ENCODE results near the gene DNAH7. TPM values are rescaled to one million over a fixed set of nuclear protein-coding genes. Genes with fewer than 3 reads are reported as not detected.

Gene DNAH7
- total and polyA plus RNA-seq, 2 of the 13 experiments (the other 11 are each of a cell fraction or from before 2014, with no cell fraction given), result 0.09 TPM; not detected in 1

DNA sequence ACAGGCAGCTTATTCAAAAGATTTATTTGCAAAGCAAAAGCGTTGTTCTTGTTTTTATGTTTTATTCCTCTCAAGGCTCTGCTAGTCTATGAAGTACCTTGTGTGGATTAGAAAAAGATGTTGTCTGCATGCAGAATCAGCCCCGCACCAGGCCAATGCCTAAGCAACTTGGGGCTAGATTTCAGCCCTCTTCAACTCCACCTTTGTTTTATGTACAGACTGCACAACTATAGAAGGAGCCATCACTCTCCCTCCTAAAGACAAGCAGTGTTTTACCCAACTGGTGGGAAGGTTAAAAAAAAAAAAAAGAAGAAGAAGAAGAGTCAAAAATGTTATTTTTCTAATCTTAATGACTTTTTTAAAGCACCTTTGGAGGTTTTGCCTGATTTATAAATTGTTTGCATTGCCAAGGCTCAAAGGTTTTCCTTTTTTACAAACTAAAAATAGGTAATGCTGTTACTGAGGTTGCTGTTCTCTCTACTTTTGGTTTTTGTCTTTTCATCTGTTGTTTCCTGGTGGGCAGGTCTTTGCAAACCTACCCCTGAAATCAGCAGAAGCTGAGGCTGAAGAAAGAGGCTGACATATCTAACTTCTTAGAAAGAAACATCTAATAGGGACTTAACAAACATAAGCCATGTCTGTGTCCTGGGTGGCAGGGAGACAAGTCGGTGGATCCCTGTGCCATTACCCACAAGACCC lies 247.6 kb downstream of the DNAH7 start (continued):
- TF ChIP-seq CEBPZ (IDR thresholded peaks at IDR 0.05; ENCODE audit: low read length) (no peak), SNAPC2 (CRISPR knock-in tag; IDR thresholded peaks at IDR 0.05) (no peak), SNAI1 (CRISPR knock-in tag; IDR thresholded peaks at IDR 0.05; ENCODE audit: borderline replicate concordance) (no peak)

GRCh38 chr2:195820373-195820772 lies 248.3 kb downstream of the DNAH7 start:
- no peaks in the 10 kb centered on the region; a peak in 1 of 5 replicates for H3K27me3 ChIP-seq (ENCODE audit: control insufficient read depth in 1 of 2, insufficient read depth in 2 of 2, low read length in 2 of 2)
- H4K20me1 ChIP-seq (ENCODE audit: insufficient read depth, low read length), result no peaks in the 10 kb centered on the region
- DNase-seq (ENCODE audit: low spot score) (no peak), FAIRE-seq (no peak), ATAC-seq (no peak)
- no peak overlapping the region for H3K4me3 ChIP-seq (replicated peaks in 1 of 3; ENCODE audit: insufficient read depth in 1 of 3, low read depth in 2 of 3, low read length in 3 of 3)
- no peak overlapping the region for H2AFZ ChIP-seq (ENCODE audit: low read length)
- BruUV-seq (replicated peaks), result no TSS peak
- POLR2A ChIA-PET, result no interaction called here
- no peak overlapping the region for H3K27ac ChIP-seq (ENCODE audit: extremely low read length, insufficient read depth, low read length)
- H3K4me2 ChIP-seq (ENCODE audit: low read depth, low read length), result no peak overlapping the region
- CTCF ChIA-PET (ENCODE audit: low intra/inter-chr PET ratio, low total read pairs), result no interaction called here
- no peaks in the 10 kb centered on the region for H3K4me1 ChIP-seq (ENCODE audit: insufficient read depth, low read length)
- no peaks in the 10 kb centered on the region for H3K9me3 ChIP-seq (ENCODE audit: low read length)
- TF ChIP-seq ZNF276 (CRISPR knock-in tag; IDR thresholded peaks at IDR 0.05; ENCODE audit: low read depth) (no peak), ZNF740 (CRISPR knock-in tag; IDR thresholded peaks at IDR 0.05) (no peak), RBM22 (optimal IDR thresholded peaks at IDR 0.05; ENCODE audit: low read length) (no peak), NR2F6 (IDR thresholded peaks at IDR 0.05) (no peak), NR2F6 (CRISPR knock-in tag; IDR thresholded peaks at IDR 0.05) (no peak), ZNF264 (CRISPR knock-in tag; IDR thresholded peaks at IDR 0.05) (no peak), TBX3 (IDR thresholded peaks at IDR 0.05; ENCODE audit: borderline replicate concordance) (no peak)
- TF ChIP-seq, protein P1, sequence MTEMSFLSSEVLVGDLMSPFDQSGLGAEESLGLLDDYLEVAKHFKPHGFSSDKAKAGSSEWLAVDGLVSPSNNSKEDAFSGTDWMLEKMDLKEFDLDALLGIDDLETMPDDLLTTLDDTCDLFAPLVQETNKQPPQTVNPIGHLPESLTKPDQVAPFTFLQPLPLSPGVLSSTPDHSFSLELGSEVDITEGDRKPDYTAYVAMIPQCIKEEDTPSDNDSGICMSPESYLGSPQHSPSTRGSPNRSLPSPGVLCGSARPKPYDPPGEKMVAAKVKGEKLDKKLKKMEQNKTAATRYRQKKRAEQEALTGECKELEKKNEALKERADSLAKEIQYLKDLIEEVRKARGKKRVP (CRISPR knock-in tag; IDR thresholded peaks at IDR 0.05), result 0 out of 4 replicates have a peak, but pooled peaks of 1 of the 2 experiments have one; percentile 20
- WGBS (ENCODE audit: low lambda C conversion rate), result 8% methylated on average over 3 of the region's 3 CpGs
- H3K9ac ChIP-seq (ENCODE audit: insufficient read depth, low read depth, low read length), result no peak overlapping the region
- intact Hi-C loops (cut with micrococcal nuclease; ENCODE audit: unreplicated experiment) (no loop called here), in situ Hi-C loops (cut with HindIII; ENCODE audit: extremely low pct_ligation_motif_present, low pct_unique_long_range_greater_than_20kb) (no loop called here)
- no peaks in the 10 kb centered on the region for H3K79me2 ChIP-seq (ENCODE audit: insufficient read depth, low read length)
- no peaks in the 10 kb centered on the region for H3K36me3 ChIP-seq (replicated peaks in 1 of 2; ENCODE audit: control insufficient read depth in 1 of 2, insufficient read depth in 2 of 2, low read length in 2 of 2)

All from HepG2 (cell line).